ENCODE data around the gene FXR1. TPM values are rescaled to one million over a fixed set of nuclear protein-coding genes. Genes with fewer than 3 reads are reported as not detected.

Gene FXR1
- total and polyA plus RNA-seq, 2 of the 4 experiments (the other 2 are of a cell fraction), result 110 to 182 TPM

DNA sequence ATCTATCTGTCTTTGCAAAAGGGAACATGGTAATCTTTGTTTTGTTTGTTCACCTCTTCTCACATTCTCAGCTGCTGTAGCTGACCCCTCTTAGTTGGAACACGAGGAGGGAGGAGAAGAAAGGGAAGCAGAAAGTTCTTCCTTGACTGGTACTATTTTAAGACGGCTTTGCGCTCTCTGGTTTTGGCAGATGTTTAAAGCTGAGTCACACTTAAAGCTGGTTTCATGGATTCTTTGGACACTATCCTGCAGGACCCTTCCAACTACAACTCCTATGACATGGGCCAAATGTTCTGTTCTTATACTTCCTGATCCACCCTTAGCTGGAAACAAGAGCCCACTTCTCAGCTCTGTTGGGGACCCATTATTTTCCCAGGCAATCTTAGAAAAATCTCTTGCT lies 40.6 kb upstream of the FXR1 start:
- Histone ChIP-seq H4K8ac (ENCODE audit: low read depth in 2 of 2, low read length in 2 of 2) (no peak overlapping the region), H3K36me3 (ENCODE audit: control insufficient read depth, insufficient read depth, low read length) (no peaks in the 10 kb centered on the region), H3K4me1 (ENCODE audit: control insufficient read depth, insufficient read depth, low read length) (no peaks in the 10 kb centered on the region), H3K79me1 (ENCODE audit: low read depth in 1 of 2, low read length in 2 of 2) (no peaks in the 10 kb centered on the region), H3K4me2 (ENCODE audit: low read depth, low read length) (peak overlapping the region; percentile 46; the same call in 1 of the 2 replicates), H3K56ac (ENCODE audit: extremely low read depth, insufficient read depth, low read length) (no peak overlapping the region), H2AFZ (replicated peaks; ENCODE audit: low read length, poor library complexity) (no peak overlapping the region), H3K4ac (ENCODE audit: low read depth, low read length) (no peak overlapping the region), H3K9ac (ENCODE audit: low read depth, low read length) (no peak overlapping the region), H2AK9ac (replicated peaks; ENCODE audit: low read depth, low read length, poor library complexity) (no peak overlapping the region), H2BK120ac (ENCODE audit: low read depth, low read length) (no peak overlapping the region), H3K27me3 (ENCODE audit: control insufficient read depth, insufficient read depth, low read length) (no peaks in the 10 kb centered on the region), H4K91ac (ENCODE audit: insufficient read depth, low read depth, low read length) (no peak overlapping the region), H4K5ac (ENCODE audit: low read depth, low read length) (no peak overlapping the region), H4K20me1 (ENCODE audit: insufficient read depth, low read length) (no peaks in the 10 kb centered on the region), H2BK15ac (ENCODE audit: low read depth, low read length) (no peak overlapping the region), H3K23ac (ENCODE audit: low read depth, low read length) (no peak overlapping the region), H3K14ac (replicated peaks; ENCODE audit: low read depth, low read length) (no peak overlapping the region), H2BK5ac (ENCODE audit: low read depth, low read length, poor library complexity, severe bottlenecking) (no peak overlapping the region), H3K18ac (ENCODE audit: low read depth, low read length) (no peak overlapping the region), H3K9me1 (ENCODE audit: insufficient read depth, low read length) (no peaks in the 10 kb centered on the region), H2AK5ac (ENCODE audit: low read depth, low read length) (no peak overlapping the region), H2BK20ac (ENCODE audit: low read depth, low read length) (no peak overlapping the region), H3K4me3 (ENCODE audit: insufficient read depth, low read depth, low read length) (no peak overlapping the region), H3K27ac (ENCODE audit: insufficient read depth, low read length) (no peak overlapping the region), H3K9me3 (ENCODE audit: control insufficient read depth, insufficient read depth, low read length) (0 out of 2 replicates have a peak, but pooled peaks cover 2% of the 10 kb centered on the region)
- ChIA-PET POLR2A (ENCODE audit: unreplicated experiment) (no interaction called here), CTCF (no interaction called here)
- in situ Hi-C loops (cut with MboI; ENCODE audit: low sequenced_read_pairs), result no loop called here
- TF ChIP-seq CHD1 (IDR thresholded peaks at IDR 0.05; ENCODE audit: low read depth, low read length) (no peak), FOS (IDR thresholded peaks at IDR 0.05; ENCODE audit: low read depth, low read length) (no peak), RFX5 (IDR thresholded peaks at IDR 0.05; ENCODE audit: low read depth, low read length) (no peak), NFE2L2 (IDR thresholded peaks at IDR 0.05; ENCODE audit: low read depth, low read length) (no peak), BHLHE40 (IDR thresholded peaks at IDR 0.05; ENCODE audit: low read depth, low read length) (no peak), MXI1 (IDR thresholded peaks at IDR 0.05; ENCODE audit: borderline replicate concordance, low read depth, low read length) (no peak), MAFK (IDR thresholded peaks at IDR 0.05; ENCODE audit: low read depth, low read length) (no peak), CEBPB (IDR thresholded peaks at IDR 0.05; ENCODE audit: low read depth, low read length) (no peak), MAZ (IDR thresholded peaks at IDR 0.05; ENCODE audit: borderline replicate concordance, low read depth, low read length) (no peak), RCOR1 (IDR thresholded peaks at IDR 0.05; ENCODE audit: insufficient replicate concordance, low read length) (no peak), RAD21 (IDR thresholded peaks at IDR 0.05; ENCODE audit: low read length) (no peak), POLR2A (IDR thresholded peaks at IDR 0.05; ENCODE audit: low read depth, low read length) (no peak)
- TF ChIP-seq, protein P1, sequence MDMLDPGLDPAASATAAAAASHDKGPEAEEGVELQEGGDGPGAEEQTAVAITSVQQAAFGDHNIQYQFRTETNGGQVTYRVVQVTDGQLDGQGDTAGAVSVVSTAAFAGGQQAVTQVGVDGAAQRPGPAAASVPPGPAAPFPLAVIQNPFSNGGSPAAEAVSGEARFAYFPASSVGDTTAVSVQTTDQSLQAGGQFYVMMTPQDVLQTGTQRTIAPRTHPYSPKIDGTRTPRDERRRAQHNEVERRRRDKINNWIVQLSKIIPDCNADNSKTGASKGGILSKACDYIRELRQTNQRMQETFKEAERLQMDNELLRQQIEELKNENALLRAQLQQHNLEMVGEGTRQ (IDR thresholded peaks at IDR 0.05; ENCODE audit: low read depth, low read length), result no peak
- TF ChIP-seq, protein P2, sequence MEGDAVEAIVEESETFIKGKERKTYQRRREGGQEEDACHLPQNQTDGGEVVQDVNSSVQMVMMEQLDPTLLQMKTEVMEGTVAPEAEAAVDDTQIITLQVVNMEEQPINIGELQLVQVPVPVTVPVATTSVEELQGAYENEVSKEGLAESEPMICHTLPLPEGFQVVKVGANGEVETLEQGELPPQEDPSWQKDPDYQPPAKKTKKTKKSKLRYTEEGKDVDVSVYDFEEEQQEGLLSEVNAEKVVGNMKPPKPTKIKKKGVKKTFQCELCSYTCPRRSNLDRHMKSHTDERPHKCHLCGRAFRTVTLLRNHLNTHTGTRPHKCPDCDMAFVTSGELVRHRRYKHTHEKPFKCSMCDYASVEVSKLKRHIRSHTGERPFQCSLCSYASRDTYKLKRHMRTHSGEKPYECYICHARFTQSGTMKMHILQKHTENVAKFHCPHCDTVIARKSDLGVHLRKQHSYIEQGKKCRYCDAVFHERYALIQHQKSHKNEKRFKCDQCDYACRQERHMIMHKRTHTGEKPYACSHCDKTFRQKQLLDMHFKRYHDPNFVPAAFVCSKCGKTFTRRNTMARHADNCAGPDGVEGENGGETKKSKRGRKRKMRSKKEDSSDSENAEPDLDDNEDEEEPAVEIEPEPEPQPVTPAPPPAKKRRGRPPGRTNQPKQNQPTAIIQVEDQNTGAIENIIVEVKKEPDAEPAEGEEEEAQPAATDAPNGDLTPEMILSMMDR (conservative IDR thresholded peaks at IDR 0.05; ENCODE audit: low read depth, low read length), result no peak
- TF ChIP-seq, protein P3, sequence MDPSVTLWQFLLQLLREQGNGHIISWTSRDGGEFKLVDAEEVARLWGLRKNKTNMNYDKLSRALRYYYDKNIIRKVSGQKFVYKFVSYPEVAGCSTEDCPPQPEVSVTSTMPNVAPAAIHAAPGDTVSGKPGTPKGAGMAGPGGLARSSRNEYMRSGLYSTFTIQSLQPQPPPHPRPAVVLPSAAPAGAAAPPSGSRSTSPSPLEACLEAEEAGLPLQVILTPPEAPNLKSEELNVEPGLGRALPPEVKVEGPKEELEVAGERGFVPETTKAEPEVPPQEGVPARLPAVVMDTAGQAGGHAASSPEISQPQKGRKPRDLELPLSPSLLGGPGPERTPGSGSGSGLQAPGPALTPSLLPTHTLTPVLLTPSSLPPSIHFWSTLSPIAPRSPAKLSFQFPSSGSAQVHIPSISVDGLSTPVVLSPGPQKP (IDR thresholded peaks at IDR 0.05; ENCODE audit: borderline replicate concordance, low read depth, low read length), result no peak
- no TSS peak for BruUV-seq (replicated peaks)
- intact Hi-C loops (cut with micrococcal nuclease), result no loop called here
- ATAC-seq (ENCODE audit: low read depth) (peak; percentile 53), DNase-seq (peak; percentile 17)
- dilution Hi-C loops (cut with HindIII; ENCODE audit: low sequenced_read_pairs, unreplicated experiment), result no loop called here
- no CpG with 5 or more reads among the region's 3 CpGs for WGBS, 2 experiments (ENCODE audit: extremely low coverage in 2 of 2, insufficient read length in 1 of 2)
